DMS 273 (cell line): Measurements from ENCODE around the gene PADI6.
A peak's percentile ranks its signal among the peaks of the same experiment; 100 is the strongest.

Experiments used
- DNase-seq: peaks from one replicate; lab custom pipeline; 2025; ENCODE audit not compliant: unreplicated experiment; lab: John Stamatoyannopoulos, UW

Gene PADI6

GRCh38 chr1:17356387-17357026, 15.5 kb upstream of the PADI6 start:
- DNase-seq, result no peak

DNA sequence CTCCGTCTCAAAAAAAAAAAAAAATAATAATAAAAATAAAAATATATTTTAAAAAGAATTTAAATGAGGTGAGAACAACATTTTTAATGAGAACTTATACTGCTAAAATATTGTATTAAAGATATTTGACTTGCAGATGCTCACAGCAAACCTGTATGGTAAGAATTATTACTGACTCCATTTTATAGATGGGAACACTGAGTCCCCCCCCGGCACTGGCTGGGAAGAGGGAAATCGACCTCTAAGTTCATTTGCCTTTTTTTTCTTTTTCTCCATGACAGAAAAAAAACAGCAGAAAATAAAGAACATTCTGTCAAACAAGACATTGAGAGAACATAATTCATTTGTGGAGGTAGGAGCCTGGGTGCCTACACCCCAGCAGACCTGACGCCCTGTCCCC, 13.4 kb upstream of the PADI6 start:
- DNase-seq, result no peak

- no peak for DNase-seq
Observed at GRCh38 chr1:17359031-17359430, 13.0 kb upstream of the PADI6 start.

DNA sequence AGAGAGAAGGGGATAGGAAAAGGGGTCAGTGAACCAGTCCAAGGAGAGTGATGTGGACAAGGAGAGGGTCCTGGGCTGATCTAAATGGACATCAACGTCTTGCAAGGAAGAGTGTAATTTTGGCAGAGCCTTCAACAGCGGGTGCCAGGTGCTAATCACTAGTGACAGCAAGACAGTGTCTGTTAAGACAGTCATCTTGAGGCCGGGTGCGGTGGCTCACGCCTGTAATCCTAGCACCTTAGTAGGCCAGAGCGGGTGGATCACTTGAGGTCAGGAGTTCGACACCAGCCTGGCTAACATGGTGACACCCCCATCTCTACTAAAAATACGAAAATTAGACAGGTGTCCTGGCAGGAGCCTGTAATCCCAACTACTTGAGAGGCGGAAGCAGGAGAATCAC, 12.2 kb upstream of the PADI6 start:
- no peak for DNase-seq

DNA sequence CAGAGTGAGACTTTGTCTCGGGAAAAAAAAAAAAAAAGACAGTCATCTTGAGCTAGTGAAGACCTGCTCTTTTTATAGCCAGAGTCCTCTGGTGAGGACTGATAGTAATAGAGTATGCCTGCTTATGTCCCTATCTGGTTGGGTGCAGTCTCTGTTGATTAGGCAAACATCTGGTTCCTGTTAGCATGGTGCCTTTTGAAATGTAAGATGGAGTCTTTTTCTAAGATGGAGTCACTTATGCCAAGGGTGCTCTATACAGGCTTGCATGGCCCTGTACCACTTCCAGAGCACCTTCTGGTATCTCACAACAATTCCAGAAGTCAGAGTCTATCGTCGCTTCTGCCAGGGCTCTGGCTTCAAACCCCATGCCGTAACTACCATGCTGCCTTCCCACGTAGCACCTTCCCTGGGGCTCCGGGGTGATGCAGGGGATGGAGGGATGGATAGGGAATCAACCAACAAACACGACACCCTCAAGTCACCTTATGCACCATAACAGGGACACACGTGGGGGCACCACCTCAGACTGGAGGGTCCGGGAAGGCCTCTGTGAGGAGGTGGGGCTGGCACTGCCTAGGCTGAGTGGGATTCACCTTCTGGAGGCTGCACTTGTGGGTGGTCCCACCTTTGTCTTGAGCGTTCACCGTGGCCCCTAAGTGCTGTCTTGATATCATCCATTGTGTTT, 11.6 kb upstream of the PADI6 start:
- DNase-seq, result no peak

DNA sequence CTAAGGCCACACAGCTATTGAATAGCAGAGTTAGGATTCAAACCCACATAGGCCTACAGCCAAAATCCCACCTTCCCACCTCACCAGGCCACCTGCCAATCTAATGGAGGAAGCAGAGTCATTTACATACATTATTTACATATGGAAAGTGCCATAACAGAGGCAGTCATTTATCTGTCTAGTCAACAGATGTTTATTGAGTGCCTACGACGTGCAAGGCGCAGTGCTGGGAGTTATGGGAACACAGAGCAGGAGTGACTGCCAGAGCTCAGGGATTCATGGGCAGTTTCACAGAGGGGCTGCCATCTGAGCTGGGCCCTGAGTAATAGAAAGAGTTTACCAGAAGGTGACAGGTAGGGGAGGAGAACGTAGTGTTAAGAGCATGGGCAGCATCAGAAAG, 10.3 kb upstream of the PADI6 start:
- DNase-seq, result no peak

DNA sequence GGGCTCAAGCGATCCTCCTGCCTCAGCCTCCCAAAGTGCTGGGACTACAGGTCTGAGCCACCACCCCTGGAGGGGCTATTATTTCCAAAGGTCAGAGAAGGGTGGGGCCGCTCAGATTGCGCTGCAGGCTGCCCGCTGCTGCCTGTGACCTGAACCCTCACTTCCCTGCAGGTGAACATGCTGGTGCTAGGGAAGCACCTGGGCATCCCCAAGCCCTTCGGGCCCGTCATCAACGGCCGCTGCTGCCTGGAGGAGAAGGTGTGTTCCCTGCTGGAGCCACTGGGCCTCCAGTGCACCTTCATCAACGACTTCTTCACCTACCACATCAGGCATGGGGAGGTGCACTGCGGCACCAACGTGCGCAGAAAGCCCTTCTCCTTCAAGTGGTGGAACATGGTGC, 8.6 kb upstream of the PADI6 start:
- no peak for DNase-seq

DNA sequence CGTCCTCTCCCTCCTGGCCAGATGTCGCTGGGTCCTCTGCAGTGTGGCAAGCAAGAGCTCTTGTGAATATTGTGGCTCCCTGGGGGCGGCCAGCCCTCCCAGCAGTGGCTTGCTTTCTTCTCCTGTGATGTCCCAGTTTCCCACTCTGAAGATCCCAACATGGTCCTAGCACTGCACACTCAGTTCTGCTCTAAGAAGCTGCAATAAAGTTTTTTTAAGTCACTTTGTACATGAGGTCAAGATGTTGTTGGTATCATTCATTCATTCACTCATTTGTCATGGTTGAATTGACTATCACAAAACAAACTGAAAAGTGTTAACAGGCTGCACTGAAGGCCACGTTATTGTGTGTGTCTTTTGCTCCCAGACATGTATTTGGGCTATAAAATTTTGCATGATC, 8.2 kb upstream of the PADI6 start:
- DNase-seq, result no peak

GRCh38 chr1:17365293-17365692, 6.7 kb upstream of the PADI6 start:
- DNase-seq, result no peak

DNA sequence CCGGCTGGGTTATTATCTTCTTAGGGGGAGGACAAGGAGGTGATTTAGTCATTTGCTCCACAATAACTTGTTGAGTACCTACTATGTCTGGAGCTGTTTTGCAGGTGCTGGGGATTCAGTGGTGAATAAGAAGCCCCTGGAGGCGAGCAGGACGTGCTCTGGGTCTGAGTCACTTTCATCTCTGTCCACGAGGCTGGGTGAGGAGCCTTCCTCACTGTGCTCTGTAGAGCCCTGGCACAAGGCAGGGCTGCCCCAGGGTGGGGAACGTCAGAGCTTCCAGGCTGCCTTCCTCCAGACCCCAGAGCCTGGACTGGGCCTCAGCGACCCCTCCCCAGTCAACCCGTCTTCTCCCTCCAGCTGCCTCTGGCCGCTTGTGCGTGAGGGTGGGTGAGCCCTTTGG, 2.5 kb upstream of the PADI6 start:
- no peak for DNase-seq

DNA sequence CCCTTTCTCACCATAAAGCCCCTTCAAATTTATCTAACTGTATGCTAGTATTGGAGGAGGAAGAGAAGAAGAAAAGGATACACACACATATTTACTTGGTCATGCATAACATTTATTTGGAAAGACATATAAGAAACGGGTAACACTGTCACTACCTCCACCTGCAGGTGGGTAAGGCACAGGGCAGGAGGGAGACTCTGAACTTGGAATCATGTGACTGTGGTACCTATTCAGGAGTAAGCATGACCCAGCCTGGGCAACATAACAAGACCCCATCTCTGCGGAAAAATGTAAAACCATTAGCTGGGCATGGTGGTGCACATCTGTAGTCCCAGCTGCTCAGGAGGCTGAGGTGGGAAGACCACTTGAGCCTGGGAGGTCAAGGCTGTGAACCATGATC, 1.4 kb upstream of the PADI6 start:
- DNase-seq, result peak; percentile 25

DNA sequence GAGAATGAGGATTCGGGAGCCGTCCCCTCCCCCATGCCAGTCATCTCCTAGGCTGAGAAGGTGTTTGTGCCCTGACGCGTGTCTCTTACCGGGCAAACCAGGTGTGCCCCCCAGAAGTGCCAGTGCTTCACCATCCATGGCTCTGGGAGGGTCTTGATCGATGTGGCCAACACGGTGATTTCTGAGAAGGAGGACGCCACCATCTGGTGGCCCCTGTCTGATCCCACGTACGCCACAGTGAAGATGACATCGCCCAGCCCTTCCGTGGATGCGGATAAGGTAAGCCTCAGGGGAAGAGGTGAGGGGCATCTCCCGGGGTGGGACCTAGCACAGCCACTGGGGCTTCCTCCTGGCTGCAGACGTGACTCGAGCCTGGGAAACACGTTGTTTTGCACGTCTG, 959 bp downstream of the PADI6 start:
- no peak for DNase-seq

- no peak for DNase-seq
Observed at GRCh38 chr1:17375651-17376050, 3.7 kb downstream of the PADI6 start.

DNA sequence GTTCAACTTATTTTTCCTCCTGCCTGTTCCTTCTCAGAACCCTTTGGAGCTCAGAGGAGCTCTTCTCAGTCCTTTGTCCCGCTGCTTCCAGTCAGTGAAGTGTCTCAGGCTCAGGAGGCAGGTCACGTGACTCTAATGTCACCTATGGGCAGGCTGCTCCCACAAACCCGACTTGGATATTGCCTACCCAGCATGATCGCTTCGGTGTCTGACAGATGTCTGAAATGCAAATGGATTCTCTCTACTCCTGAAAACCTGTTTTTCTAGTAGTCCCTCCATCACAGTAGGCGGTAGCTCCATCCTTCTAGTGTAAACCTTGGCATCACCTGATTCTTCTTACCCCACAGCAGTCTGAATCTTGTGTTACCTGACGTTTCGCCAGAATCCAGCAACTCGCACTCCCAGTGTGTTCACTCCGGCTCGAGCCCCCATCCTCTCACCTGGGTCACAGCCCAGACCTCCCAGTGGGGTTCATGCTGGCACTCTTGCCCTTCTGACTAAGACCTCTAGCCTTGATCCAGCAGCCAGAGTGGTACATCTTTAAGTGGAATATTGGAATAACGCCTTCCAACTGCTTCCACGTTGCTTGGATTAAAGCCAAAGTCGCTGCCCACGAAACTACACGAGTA, 5.4 kb downstream of the PADI6 start:
- peak; percentile 42 for DNase-seq

DNA sequence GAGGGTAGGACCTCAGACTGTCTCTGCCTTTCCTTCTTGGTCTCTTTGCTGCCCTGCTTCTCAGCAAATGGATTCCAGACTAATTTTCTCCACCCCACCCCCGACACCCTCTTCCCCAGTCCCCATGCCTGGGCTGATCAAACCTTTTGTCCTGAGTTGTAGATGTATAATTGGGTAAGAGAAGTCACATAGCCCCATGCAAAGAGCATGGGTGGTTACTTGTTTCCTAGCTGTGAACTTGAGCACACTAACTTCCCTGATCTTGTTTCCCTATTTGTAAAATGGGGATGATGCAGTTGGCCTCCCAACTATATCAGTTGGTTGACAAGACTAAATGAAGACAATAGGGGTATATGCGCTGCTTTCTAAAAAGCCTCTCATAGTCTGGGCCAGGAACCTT, 9.2 kb downstream of the PADI6 start:
- DNase-seq, result no peak

DNA sequence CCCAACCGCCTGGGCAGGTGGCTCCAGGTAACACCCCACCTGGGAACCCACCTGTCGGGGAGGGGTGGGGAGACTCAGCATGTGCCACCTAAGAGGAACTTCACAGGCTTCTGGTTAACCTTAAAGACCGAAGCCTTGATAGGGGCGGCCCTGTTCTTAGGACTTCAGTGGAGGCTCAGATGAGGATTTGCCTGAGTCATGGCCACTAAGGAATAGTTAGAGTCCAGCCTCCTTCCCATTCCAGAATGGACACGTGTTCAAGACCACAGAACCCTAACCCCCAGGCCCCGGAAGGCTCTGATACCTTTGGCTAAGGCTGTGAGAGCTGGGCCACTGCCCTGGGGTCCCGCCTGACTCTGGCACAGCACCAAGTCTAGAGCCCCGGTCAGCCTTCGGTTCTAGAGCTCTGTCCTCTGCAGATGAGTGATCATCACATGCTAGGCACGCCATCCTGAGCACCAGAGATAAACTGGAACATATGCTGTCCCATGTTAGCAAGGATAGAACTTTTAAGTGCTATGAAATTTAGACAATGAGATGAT, 20.3 kb downstream of the PADI6 start:
- DNase-seq, result no peak

DNA sequence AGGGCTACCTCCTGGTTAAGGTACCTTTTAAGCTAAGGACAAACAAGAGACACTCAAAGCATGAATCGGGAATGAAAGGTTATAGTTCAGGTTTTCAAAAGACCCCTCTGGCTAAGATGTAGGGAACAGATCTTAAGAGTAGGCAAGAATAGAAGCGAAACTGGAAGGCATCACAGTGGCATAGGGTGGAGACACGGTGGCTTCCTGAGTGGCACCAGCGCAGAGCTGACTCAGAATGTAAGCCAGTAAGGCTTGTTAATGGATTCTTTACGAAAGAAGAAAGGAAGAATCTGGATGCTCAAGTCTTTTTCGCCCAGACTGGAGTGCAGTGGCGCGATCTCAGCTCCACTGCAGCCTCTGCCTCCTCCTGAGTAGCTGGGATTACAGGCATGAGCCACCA, 21.2 kb downstream of the PADI6 start:
- DNase-seq, result no peak

- DNase-seq, result no peak
Observed at GRCh38 chr1:17397910-17398695, 26.1 kb downstream of the PADI6 start.

DNA sequence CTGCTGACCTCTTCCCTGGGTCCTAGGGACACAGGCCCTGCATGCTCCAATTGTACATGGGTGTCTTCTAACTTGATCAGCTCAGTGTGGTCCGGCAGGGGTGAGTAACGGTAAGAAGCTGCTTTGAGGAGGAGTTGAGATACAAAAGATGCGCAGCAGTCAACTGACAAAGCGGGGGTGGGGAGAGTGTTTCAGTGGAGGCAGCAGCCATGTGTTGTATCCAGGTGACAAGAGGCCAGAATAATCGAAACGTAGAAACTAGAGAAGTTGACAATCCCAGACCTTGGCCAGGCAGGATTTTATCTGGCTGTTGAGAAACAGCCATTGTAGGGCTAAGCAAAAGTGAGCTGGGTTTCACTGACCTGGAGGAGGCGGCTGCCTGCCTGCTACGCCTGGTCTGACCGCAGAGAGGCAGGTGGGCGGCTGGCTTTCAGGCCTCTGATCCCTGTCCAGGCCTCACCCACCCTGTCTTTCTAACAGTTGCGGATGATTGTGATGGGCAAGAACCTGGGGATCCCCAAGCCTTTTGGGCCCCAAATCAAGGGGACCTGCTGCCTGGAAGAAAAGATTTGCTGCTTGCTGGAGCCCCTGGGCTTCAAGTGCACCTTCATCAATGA, 28.8 kb downstream of the PADI6 start:
- DNase-seq, result no peak

DNA sequence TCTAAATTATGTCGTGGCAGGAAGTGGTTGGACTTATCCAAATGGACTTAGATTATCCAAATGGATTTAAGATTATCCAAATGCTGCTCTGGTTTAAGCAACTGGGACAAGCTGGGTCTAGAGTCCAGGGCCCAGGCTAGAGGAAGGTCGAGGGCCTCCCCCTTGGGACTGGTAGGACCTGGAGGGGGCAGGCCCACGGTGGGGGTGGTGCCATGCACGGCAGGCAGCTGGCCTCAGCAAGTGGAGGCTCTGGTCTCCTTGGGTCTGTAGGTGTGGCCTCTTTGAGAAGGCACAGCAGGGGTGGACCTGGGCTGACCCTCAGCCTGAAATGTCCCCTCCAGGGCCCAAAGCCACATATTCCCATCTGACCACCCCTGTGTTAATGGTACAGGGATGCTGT, 29.8 kb downstream of the PADI6 start:
- no peak for DNase-seq

DNA sequence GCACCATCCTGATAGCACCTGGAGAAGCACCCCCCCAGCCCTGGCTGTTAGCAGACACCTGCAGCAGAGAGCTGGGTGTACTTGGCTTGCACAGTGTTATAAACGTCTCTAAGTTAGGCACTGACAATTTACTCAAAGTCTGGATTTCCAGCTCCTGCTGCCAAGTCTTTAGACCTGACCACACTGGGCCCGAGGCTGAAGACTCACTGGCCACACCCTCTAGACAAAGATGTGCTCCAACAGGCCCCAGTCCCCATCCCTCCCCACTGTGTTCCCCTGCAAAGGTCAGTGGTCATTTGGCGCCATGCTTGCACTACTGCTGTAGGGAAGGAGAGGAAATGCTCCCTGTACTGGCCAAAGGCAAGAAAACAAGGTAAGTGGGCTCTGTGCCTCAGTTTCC, 31.1 kb downstream of the PADI6 start:
- DNase-seq, result no peak
